Esophagus (tissue), 2 donors: Measurements from ENCODE around the gene SASH1. TPM values are rescaled to one million over a fixed set of nuclear protein-coding genes. Genes with fewer than 3 reads are reported as not detected.

Source experiments
- H3K27ac ChIP-seq, 2 donors: one replicate each; pipeline ENCODE4 v1.5.1; 2013; ENCODE audit warnings: low read depth in 2 of 2, mild to moderate bottlenecking in 2 of 2, inconsistent platforms in 1 of 2, low read length in 1 of 2, moderate library complexity in 1 of 2
- H3K27me3 ChIP-seq, 2 donors: one replicate each; pipeline ENCODE4 v1.6.1; 2013; ENCODE audit warnings: low read length in 2 of 2, control low read depth in 1 of 2, mild to moderate bottlenecking in 1 of 2; ENCODE audit not compliant: insufficient read depth in 2 of 2, control insufficient read depth in 1 of 2
- H3K36me3 ChIP-seq, 2 donors: one replicate each; pipeline ENCODE4 v1.6.1; 2013; ENCODE audit warnings: low read length in 1 of 2; ENCODE audit not compliant: control insufficient read depth in 2 of 2, insufficient read depth in 2 of 2
- H3K4me1 ChIP-seq, 2 donors: one replicate each; pipeline ENCODE4 v1.6.1; 2013; ENCODE audit warnings: low read length in 1 of 2; ENCODE audit not compliant: control insufficient read depth in 2 of 2, insufficient read depth in 2 of 2
- H3K4me3 ChIP-seq, 2 donors: one replicate each; pipeline ENCODE4 v1.5.1; 2013; ENCODE audit warnings: low read length in 2 of 2, mild to moderate bottlenecking in 2 of 2, low read depth in 1 of 2, moderate library complexity in 1 of 2
- H3K9me3 ChIP-seq, 2 donors: one replicate each; pipeline ENCODE4 v1.6.1; 2013; ENCODE audit warnings: mild to moderate bottlenecking in 2 of 2, low read depth in 1 of 2, low read length in 1 of 2, moderate library complexity in 1 of 2; ENCODE audit not compliant: control insufficient read depth in 2 of 2, insufficient read depth in 1 of 2
- WGBS, 2 donors: extraction: QIAGEN DNeasy Blood & Tissue Kit; methylation state at CpG; one replicate each; pipeline ENCODE4 v1.1.7; 2013; 5-methylcytosine and 5-hydroxymethylcytosine counted together
- polyA plus RNA-seq, 2 donors: library from polyadenylated mRNA; stranded (reverse); fragments of 200-250 nt; gene quantifications; one replicate each; pipeline ENCODE4 v1.2.3, GENCODE V29; 2013
- donor health status: healthy with polysubstance abuse.
- donor health status: Bipolar disorder and iron deficiency.

Gene SASH1
- polyA plus RNA-seq, 2 donors = 29.6 to 59.0 TPM

- no peaks in the 10 kb centered on the region for H3K27me3 ChIP-seq
- no peaks in the 10 kb centered on the region for H3K9me3 ChIP-seq
- WGBS, 2 donors = 88 to 89% methylated on average over 7 of the region's 7 CpGs
- peaks cover 3 to 5% of the 10 kb centered on the region in 2 donors for H3K4me1 ChIP-seq
- peaks cover 0 to 2% of the 10 kb centered on the region in 2 donors for H3K36me3 ChIP-seq
- no peak overlapping the region for H3K4me3 ChIP-seq
- peak overlapping the region; percentile 38 to 48 for H3K27ac ChIP-seq
These were observed 89.2 kb downstream of the SASH1 start for GRCh38 chr6:148431840-148432239.

GRCh38 chr6:148432462-148433195, 90.0 kb downstream of the SASH1 start:
- Histone ChIP-seq H3K36me3 (peaks cover 0 to 2% of the 10 kb centered on the region in 2 donors), H3K4me3 (no peak overlapping the region), H3K27me3 (no peaks in the 10 kb centered on the region), H3K9me3 (no peaks in the 10 kb centered on the region), H3K27ac (peak overlapping the region; percentile 48 to 70), H3K4me1 (peaks cover 3 to 4% of the 10 kb centered on the region in 2 donors)
- 24 to 40% methylated on average over 5 of the region's 5 CpGs for WGBS, 2 donors

DNA sequence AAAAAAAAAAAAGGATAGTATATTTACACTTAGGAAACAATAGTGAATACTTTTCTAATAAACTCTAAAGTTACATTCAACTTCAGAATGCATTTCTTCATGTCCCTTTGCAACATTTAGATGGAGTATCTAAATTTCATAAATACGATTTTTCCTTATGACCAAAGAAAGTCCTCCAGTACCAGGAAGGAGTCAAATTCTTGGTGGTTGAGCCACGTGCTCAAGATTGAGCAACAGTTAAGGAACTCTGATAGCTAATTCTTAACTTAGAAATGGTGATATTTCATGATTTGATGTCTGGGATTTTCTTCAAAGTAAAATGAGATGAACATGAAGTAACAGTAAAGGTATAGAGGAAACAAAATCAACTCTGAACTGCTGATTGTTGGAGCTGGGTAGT, 92.7 kb downstream of the SASH1 start:
- no peaks in the 10 kb centered on the region for H3K9me3 ChIP-seq
- no peak overlapping the region for H3K4me3 ChIP-seq
- peaks cover 3 to 4% of the 10 kb centered on the region in 2 donors for H3K4me1 ChIP-seq
- H3K27ac ChIP-seq = no peak overlapping the region
- no peaks in the 10 kb centered on the region for H3K27me3 ChIP-seq
- WGBS, 2 donors = 59 to 62% methylated on average over 2 of the region's 2 CpGs
- peaks cover 0 to 2% of the 10 kb centered on the region in 2 donors for H3K36me3 ChIP-seq

DNA sequence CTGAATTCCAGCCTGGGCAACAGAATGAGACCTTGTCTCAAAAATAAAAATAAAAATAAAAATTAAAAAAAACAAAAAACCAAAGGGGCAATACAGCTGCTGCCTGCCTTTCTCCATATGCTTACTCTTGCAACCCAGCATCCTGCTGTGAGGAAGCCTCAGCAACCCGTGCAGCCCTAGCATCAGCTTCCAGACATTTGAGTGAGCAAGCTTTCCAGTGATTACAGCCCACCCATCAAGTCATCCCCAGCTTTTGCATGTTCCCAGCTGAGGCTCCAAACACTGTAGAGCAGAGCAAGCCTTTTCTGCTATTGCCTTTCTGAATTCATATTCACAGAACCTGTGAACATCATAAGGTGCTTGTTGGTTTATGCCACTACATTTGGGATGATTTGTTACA, 93.8 kb downstream of the SASH1 start:
- peaks cover 3 to 6% of the 10 kb centered on the region in 2 donors for H3K4me1 ChIP-seq
- H3K9me3 ChIP-seq = no peaks in the 10 kb centered on the region
- peak overlapping the region in 1 of 2 donors; percentile 13 for H3K27ac ChIP-seq
- WGBS, 2 donors = 87 to 100% methylated on average over 1 of the region's 1 CpG
- no peak overlapping the region for H3K4me3 ChIP-seq
- H3K36me3 ChIP-seq = no peaks in the 10 kb centered on the region
- no peaks in the 10 kb centered on the region for H3K27me3 ChIP-seq

DNA sequence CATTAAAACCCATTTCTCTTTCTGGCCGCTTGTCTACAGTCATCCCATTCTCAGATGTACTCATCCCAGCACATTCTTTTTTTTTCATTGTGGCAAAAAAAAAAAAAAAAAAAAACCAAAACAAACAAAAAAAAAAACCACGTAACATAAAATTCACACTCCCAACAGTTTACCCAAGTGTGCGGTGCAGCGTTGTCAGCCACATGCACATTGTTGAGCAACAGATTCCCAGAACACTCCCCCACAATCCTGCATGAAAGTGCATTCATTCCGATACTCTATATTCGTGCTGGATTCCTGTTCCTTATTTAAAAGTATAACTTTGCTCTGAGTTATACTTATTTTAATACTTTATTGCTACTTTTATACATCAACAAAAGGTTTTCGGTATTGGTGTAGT, 96.0 kb downstream of the SASH1 start:
- H3K27me3 ChIP-seq = no peaks in the 10 kb centered on the region
- H3K27ac ChIP-seq = no peak overlapping the region
- H3K4me1 ChIP-seq = peaks cover 0 to 5% of the 10 kb centered on the region in 2 donors
- H3K9me3 ChIP-seq = no peaks in the 10 kb centered on the region
- no peaks in the 10 kb centered on the region for H3K36me3 ChIP-seq
- 90 to 93% methylated on average over 7 of the region's 7 CpGs for WGBS, 2 donors
- H3K4me3 ChIP-seq = no peak overlapping the region

- WGBS, 2 donors = 90 to 91% methylated on average over 13 of the region's 13 CpGs
- no peak overlapping the region for H3K27ac ChIP-seq
- H3K4me3 ChIP-seq = no peak overlapping the region
- peaks cover 0 to 4% of the 10 kb centered on the region in 2 donors for H3K36me3 ChIP-seq
- no peaks in the 10 kb centered on the region for H3K9me3 ChIP-seq
- peaks cover 0 to 7% of the 10 kb centered on the region in 2 donors for H3K4me1 ChIP-seq
- H3K27me3 ChIP-seq = no peaks in the 10 kb centered on the region
These were observed 97.4 kb downstream of the SASH1 start for GRCh38 chr6:148440016-148440415.

- H3K4me1 ChIP-seq = peaks cover 0 to 5% of the 10 kb centered on the region in 2 donors
- peak overlapping the region; percentile 79 to 92 for H3K27ac ChIP-seq
- peaks cover 0 to 4% of the 10 kb centered on the region in 2 donors for H3K36me3 ChIP-seq
- H3K27me3 ChIP-seq = no peaks in the 10 kb centered on the region
- H3K9me3 ChIP-seq = no peaks in the 10 kb centered on the region
- WGBS, 2 donors = 21 to 32% methylated on average over 9 of the region's 9 CpGs
- H3K4me3 ChIP-seq = no peak overlapping the region
These were observed 98.3 kb downstream of the SASH1 start for GRCh38 chr6:148440877-148441453.

GRCh38 chr6:148441454-148441911, 98.8 kb downstream of the SASH1 start:
- 28 to 41% methylated on average over 4 of the region's 4 CpGs for WGBS, 2 donors
- Histone ChIP-seq H3K27ac (peak overlapping the region; percentile 79 to 92), H3K4me1 (peaks cover 0 to 5% of the 10 kb centered on the region in 2 donors)

DNA sequence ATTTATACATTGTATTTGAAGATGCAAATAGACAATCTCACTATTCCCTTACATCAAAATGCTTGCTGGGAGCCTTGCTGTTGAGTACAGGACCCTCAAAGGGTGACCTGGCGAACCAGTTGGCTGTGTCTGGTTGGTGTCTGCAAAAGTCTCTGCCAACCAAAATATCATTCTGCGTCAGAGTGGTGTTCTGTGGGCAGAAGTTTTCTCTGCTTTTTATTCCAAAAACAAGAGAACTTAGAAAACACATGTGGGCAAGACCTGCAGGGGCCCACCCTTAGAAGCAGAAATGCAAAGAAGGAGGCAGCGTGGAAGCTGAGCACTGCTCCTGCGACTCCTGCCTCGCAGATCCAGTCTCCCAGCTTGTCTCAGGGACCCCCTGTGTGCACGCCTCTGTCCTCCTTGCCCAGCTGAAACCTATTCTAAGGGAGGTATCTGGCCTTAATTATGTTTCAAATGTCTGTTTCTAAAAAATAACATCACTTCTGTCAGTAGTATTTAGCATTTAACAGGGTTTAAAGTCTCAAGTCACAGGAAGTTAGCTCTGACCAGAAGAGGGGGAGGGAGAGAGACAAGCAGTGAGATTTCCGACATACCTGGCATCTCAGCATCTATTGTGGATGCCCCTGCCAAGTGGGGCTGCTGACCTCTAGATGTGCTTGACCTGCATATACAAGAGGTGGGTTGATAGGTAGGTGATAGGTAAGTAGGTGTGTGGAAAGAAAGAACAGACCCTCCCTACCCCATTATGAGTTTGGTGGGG, 101.3 kb downstream of the SASH1 start:
- 93 to 94% methylated on average over 7 of the region's 7 CpGs for WGBS, 2 donors
- H3K9me3 ChIP-seq = no peaks in the 10 kb centered on the region
- peak overlapping the region; percentile 21 to 65 for H3K27ac ChIP-seq
- no peaks in the 10 kb centered on the region for H3K27me3 ChIP-seq
- peaks cover 0 to 4% of the 10 kb centered on the region in 2 donors for H3K36me3 ChIP-seq
- H3K4me3 ChIP-seq = no peak overlapping the region
- H3K4me1 ChIP-seq = peaks cover 3 to 10% of the 10 kb centered on the region in 2 donors

More at GRCh38 chr6:148441454-148441911, 98.8 kb downstream of the SASH1 start:
- Histone ChIP-seq H3K36me3 (peaks cover 0 to 4% of the 10 kb centered on the region in 2 donors), H3K4me3 (no peak overlapping the region), H3K9me3 (no peaks in the 10 kb centered on the region), H3K27me3 (no peaks in the 10 kb centered on the region)
